GM21367 (cell line): Measurements from ENCODE around the gene HIKESHI.

Experiments used
- ATAC-seq: cut with Tn5 transposase; IDR thresholded peaks from one replicate; pipeline ENCODE4 v1.9.1; 2021; ENCODE audit not compliant: unreplicated experiment

Gene HIKESHI

DNA sequence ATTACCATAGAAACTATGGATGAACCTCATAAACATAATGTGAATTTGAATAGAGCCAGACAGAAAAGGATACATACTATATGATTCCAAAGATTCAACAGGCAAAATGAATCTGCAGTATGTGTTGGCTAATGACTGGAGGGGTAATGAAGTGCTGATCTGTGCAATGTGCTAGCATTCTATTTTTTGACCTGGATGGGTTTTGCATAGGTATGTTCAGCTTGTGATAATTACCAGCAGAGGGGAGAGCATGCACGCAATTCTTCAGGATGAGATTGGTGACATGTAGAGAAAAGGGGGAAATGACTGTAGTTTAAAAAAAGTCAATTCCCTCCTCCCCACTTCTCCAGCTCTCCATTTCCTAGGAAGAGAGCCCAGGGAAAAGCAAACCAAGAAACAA, 72.0 kb downstream of the HIKESHI start:
- no peak for ATAC-seq

DNA sequence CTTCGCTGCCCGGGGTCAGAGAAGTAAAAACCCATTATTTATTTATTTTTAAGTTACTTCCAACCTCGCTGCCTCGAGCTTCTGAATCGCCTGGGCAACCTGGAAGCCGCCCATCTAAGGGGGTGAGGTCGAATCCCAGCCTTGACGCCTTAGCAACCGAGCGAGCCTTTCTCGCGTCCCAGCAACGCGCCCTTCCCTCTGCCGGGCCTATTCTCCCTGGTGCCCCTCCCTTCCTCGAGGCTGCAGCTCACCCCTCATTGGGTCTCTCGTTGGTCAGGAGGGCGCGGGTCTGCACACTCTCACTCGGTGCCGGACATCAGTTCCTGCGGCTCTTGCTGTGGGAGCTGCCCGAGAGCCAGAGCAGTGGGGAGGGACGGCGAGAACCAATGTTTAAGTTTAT, 72.5 kb downstream of the HIKESHI start, which contains the start of gene CCDC81:
Gene CCDC81, plus strand, starts transcription at position 302 of the 400 bp plus-strand sequence. CDS start 277 bp downstream, outside the sequence.
- no peak for ATAC-seq

DNA sequence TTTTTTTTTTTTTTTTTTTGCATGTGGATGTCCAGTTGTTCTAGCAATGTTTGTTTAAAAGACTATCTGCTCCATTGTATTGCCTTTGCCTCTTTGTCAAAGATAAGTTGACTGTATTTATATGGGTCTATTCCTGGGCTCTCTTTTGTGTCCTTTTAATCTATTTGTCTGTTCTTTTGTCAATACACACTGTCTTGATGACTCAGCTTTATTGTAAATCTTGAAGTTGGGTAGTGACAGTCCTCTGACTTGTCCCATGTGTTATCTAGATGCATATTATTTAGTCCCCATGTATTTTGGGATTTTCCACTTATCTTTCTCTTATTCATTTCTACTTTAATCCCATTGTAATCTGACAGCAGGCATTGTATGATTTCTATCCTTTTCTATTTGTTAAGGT, 75.9 kb downstream of the HIKESHI start:
- no peak for ATAC-seq

DNA sequence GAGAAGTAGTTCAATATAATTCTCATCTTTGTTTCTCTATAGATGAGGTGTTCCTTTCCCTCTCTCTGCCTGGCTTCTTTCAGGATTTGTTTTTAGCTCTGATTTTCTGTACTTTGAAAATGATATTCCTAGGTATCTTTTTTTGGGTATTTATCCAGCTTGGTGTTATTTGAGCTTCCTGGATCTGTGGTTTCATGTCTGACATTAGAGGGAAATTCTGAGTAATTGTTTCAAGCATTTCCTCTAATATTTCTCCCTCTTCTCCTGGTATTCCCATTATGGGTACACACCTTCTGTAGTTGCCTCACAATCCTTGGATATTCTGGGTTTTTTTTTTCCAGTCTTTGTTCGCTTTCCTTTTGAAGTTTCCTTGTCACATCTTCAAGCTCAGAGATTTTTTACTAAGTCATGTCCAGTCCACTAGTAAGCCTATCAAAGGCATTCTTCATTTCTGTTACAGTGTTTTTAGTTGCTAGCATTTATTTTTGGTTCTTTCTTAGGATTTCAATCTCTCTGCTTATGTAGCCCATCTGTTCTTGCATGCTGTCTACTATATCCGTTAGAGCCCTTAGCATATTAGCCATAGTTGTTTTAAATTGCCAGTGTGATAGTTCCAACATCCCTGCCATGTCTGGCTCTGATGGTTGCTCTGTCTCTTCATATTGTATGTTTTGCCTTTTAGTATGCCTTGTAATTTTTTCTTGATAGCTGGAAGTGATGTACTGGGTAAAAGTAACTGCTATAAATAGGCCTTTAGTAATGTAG, 78.4 kb downstream of the HIKESHI start:
- no peak for ATAC-seq

DNA sequence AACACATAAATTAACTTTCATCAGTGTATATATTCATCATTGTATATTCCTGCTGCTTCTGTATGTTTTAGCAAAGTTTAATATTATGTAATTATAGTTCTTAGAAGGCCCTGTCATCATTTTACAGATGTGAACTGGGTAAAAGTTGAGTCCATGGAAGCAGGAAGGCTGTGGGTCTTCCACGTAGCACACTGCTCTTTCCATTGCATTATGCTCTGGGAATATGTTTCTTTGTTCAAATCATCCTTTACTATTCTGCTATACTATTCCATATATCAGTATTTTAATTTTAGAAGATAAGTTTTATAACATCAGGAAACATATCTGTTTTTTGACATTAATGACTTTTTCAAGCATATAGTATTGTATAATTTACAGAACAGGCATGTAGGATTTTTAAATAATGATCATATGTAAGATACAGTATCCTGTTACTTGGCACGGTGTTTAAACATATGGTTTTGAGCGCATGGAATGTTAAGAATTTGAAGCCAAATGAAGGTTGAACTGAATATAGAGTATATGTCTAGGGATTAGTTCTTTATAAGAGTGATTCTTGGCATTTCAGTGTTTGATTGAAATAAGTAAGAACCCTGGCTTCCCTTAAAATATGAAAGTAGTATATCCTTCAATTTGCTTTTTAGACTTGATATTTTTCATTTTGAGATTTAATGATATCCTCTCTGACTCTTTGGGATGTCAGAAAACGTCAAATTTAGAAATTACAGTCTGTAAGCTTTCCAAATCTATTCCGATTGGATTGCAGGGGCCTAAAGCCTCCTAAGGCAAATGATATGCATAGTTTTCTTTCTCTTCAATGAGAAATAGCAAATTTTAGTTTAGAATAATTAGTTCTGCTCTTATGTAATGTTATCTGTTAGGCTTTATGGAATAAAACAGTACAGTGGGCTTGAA, 81.3 kb downstream of the HIKESHI start:
- ATAC-seq: no peak

DNA sequence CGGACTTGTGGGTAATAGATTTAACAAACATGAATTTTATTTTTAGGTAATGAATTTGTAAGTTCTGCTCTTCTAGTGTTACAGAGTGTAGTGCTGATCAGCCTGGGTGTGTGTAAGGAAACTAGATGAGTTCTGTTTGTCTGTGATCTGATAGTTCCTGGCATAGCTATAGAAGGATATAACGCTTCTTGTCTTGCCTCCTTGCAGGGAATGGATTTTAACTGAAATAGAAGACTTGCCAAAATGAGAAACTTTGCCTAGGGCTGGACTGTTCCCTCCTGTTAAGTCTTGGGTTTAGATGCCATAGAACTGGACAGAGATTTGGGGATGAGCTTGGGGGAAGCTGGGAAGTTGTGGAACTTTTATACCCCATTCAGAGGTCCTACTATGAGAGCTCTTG, 84.2 kb downstream of the HIKESHI start:
- no peak for ATAC-seq

DNA sequence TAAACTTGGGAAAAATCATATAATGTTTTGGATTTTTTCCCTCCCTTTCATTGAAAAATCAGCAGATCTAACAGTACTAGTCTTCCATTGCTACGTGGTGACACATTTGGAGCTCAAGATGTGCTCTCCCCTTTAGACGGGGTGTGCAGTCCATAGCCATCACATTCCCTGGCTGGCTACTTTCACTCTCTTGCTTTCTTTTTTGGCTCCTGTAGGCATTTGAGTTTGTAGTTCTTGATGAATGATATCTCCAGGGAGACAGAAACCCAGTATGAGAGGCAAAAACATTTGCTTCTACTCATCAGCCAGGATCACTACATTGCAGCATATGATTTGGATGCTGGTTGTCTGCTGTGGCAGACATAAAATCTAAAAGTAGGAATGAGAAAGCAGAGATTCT, 84.7 kb downstream of the HIKESHI start:
- no peak for ATAC-seq

DNA sequence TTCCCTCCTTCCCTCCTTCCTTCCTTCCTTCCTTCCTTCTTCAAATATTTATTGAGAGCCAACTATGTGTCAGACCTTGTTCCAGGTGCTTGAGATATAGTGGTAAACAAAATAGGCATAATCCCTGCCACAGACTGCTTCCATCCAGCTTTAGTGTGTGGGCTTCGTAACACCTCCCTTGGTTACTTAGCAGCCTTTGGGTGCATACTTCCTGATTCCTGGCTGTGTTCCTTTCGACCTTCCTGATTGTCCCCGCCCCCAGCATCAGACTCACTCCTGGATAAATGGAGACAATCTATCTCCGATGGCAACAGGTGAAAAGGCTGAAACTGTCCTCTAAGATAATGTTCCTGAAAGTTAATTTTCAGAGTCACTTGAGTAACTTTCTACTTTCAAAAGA, 86.2 kb downstream of the HIKESHI start:
- ATAC-seq: no peak

DNA sequence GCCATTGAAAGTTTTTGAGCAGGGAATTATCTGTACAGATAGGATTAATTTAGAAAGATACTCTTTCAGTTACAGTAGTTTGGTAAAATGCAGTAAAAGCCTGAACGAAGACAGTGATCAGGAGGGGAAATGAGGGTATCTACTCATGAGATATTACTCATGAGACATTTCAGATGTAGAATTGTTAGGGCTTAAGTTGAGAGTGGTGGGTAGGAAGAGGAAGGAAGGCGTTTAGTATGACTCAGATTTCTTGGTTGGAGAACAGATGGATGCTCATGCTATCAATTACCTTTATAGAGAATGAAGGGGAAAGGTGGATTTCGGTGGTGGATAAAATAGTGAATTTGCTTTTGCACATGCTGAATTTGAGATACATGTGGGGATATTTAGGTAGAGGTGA, 88.4 kb downstream of the HIKESHI start:
- no peak for ATAC-seq

DNA sequence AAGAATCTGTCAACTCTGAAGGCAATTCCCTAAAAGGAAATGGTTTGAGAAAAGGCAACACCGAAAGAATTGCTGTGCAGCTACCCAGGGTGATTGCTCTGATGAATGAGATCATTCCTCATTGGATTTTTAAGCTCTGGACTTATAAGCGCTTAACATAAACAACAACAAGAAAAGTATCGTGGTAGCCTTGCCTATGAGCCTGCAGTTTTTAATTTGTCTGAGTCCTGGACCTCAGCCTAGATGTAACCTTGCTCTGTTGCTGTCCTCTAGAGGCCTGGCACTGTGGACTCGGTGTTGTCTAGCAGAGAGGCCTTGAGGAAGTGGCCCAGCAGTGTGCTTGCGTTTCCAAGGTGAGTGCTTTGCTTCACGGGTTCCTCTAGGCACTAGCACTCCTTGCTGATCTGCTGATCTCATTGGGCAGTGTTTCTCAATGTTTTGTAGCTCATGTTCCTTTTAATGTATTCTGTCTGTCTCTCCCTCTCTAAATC, 93.1 kb downstream of the HIKESHI start:
- ATAC-seq: no peak
